ENCODE measurements around the gene SORCS3.

Gene SORCS3

DNA sequence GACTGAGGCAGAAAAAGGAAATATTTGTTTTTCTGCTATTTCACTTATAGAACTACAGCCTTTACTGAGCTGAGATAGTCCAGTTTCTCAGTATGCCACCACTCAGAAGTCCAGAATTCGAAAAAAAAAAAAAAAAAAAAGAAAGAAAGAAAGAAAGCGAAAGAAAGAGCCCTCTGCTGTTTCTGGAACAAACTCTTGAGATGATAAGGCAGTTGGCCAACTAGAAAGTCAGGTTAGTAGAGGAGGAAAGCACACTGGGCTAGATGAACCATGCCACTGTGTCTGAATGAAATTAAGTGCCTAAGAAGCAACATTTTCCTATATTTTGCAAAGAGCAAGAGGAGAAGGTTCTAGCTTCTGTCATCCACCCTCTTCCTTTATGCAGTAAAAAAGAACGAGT is 403.8 kb downstream of the SORCS3 start:
- Histone ChIP-seq H3K27me3 (no peaks in the 10 kb centered on the region), H3K4me3 (no peak overlapping the region), H3K27ac (no peak overlapping the region), H3K4me2 (no peak overlapping the region), H3K9ac (no peak overlapping the region), H3K36me3 (no peaks in the 10 kb centered on the region), H3K4me1 (no peaks in the 10 kb centered on the region), H3K9me3 (replicated peaks in 1 of 11) (no peaks in the 10 kb centered on the region), H4K20me1 (no peaks in the 10 kb centered on the region)
- TF ChIP-seq Cebpa-rat (IDR thresholded peaks at IDR 0.05) = no peak

DNA sequence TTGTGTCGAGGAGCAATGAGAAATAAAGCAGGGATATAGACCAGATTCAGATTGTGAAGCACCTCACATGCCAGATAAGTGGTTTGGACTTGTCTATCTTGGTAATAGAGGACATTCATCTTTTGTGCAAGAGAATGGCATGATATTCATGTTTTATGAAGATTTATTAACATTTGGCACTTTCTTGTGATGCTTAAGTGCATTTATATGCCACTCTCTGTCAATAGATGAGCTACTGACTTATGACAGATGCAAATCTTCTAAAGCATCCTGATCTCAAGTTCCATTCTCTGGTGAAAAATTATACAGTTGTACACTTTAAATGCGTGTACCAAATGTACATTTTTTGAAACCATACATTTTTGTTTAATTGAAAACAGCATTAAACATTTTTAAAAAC is 415.3 kb downstream of the SORCS3 start:
- H3K9me3 ChIP-seq (replicated peaks in 1 of 11) = peaks cover 0 to 9% (median 6%) of the 10 kb centered on the region in 11 experiments; a peak in 12 of 22 replicates
- H3K27me3 ChIP-seq = no peaks in the 10 kb centered on the region
- no peaks in the 10 kb centered on the region for H3K36me3 ChIP-seq
- no peaks in the 10 kb centered on the region for H4K20me1 ChIP-seq
- no peaks in the 10 kb centered on the region for H3K4me1 ChIP-seq
- no peak overlapping the region for H3K4me2 ChIP-seq
- H3K9ac ChIP-seq = no peak overlapping the region
- H3K4me3 ChIP-seq = no peak overlapping the region
- TF ChIP-seq Cebpa-rat (IDR thresholded peaks at IDR 0.05) = no peak
- H3K27ac ChIP-seq = no peak overlapping the region

DNA sequence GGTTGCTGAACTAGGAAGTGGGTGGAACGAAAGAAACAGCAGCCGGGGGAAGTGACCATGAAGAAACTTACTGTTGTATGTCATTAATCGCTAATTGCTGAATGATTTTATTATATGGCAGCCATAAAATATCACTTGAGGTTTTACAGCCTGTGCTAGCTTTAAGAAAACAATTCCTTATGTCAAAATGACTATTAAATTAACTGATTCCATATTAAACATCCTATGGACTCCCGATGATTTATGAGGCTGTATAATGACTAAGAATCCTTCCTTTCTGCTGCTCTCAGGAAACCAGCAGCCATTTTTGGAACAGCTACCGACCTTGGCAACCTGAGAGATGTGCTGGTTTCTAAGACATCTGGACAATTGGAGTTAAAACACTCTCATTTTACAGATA is 421.9 kb downstream of the SORCS3 start:
- no peak overlapping the region for H3K9ac ChIP-seq
- TF ChIP-seq Cebpa-rat (IDR thresholded peaks at IDR 0.05) = no peak

DNA sequence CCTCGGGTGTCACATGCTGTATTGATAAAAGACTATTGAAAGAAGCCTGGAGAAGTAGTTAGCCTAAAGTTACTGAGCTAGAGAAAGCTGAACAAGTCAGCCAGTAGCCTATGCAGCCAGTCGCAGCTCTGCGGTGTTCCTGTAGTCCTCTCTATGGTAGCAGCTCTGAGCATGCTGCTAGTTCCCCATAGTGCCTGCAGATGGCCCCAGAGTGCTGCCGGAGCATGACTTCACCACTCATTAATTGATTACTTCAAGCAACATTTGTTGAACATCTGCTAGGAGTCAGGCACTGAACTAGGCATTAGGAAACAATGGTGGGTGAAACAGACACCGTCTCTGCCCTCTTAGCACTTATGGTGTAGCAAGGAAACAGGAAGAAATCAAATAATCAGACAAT is 422.7 kb downstream of the SORCS3 start:
- Histone ChIP-seq H3K4me3 (no peak overlapping the region), H3K27me3 (no peaks in the 10 kb centered on the region), H3K9me3 (replicated peaks in 1 of 11) (no peaks in the 10 kb centered on the region), H4K20me1 (no peaks in the 10 kb centered on the region), H3K9ac (no peak overlapping the region), H3K4me1 (no peaks in the 10 kb centered on the region), H3K27ac (no peak overlapping the region), H3K36me3 (no peaks in the 10 kb centered on the region), H3K4me2 (no peak overlapping the region)
- TF ChIP-seq Cebpa-rat (IDR thresholded peaks at IDR 0.05) = no peak

More for the DNA sequence above, 421.9 kb downstream of the SORCS3 start:
- no peak overlapping the region for H3K4me2 ChIP-seq
- no peaks in the 10 kb centered on the region for H3K36me3 ChIP-seq
- no peak overlapping the region for H3K27ac ChIP-seq
- H3K9me3 ChIP-seq (replicated peaks in 1 of 11) = no peaks in the 10 kb centered on the region
- no peaks in the 10 kb centered on the region for H3K4me1 ChIP-seq
- no peak overlapping the region for H3K4me3 ChIP-seq
- H3K27me3 ChIP-seq = no peaks in the 10 kb centered on the region
- no peaks in the 10 kb centered on the region for H4K20me1 ChIP-seq

DNA sequence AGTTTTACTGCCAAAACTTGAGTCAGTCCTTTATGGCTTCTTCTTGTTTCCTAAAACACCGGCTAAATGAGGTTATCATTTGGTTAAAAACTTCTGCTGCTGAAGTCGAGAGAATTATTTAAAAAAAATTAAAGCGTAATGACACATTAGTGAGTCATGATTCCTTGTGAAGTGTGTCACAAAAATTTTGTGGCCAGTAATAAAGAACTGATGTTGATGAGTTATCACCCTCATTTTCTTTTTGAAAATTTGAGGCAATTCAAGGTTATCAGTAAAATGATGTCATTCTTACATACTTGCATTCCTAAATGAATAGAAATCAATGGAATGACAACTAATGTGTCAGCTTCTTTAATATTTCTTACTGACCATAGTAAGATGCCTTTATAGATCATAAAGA is 427.4 kb downstream of the SORCS3 start:
- no peaks in the 10 kb centered on the region for H3K27me3 ChIP-seq
- no peaks in the 10 kb centered on the region for H3K4me1 ChIP-seq
- H3K9me3 ChIP-seq (replicated peaks in 1 of 11) = no peaks in the 10 kb centered on the region
- H3K4me3 ChIP-seq = no peak overlapping the region
- TF ChIP-seq Cebpa-rat (IDR thresholded peaks at IDR 0.05) = no peak
- H3K4me2 ChIP-seq = no peak overlapping the region
- no peaks in the 10 kb centered on the region for H3K36me3 ChIP-seq
- H3K9ac ChIP-seq = no peak overlapping the region
- no peak overlapping the region for H3K27ac ChIP-seq
- no peaks in the 10 kb centered on the region for H4K20me1 ChIP-seq

DNA sequence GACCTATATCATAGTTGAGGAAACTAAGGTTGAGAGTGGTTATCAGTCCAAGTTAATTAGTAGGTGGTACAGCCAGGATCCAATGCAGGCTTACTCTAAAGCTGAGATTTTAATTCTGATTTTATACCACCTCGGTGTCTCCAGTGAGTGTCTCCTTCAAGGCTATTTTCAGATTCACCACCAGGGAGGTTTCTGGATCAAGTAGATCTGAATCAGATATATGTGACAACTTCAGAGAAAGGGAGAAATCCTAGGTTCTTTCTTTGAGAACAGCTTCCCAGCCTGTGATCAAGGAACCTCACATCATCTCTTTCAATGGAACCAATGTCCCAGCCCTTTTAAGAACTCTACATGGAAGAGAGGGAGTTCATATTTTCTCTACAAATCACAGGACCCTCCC is 429.2 kb downstream of the SORCS3 start:
- H3K4me1 ChIP-seq = no peaks in the 10 kb centered on the region
- no peak overlapping the region for H3K9ac ChIP-seq
- H3K27ac ChIP-seq = no peak overlapping the region
- TF ChIP-seq Cebpa-rat (IDR thresholded peaks at IDR 0.05) = no peak
- no peak overlapping the region for H3K4me2 ChIP-seq
- H3K4me3 ChIP-seq = no peak overlapping the region
- no peaks in the 10 kb centered on the region for H3K9me3 ChIP-seq (replicated peaks in 1 of 11)
- H4K20me1 ChIP-seq = no peaks in the 10 kb centered on the region
- H3K36me3 ChIP-seq = no peaks in the 10 kb centered on the region
- H3K27me3 ChIP-seq = no peaks in the 10 kb centered on the region

DNA sequence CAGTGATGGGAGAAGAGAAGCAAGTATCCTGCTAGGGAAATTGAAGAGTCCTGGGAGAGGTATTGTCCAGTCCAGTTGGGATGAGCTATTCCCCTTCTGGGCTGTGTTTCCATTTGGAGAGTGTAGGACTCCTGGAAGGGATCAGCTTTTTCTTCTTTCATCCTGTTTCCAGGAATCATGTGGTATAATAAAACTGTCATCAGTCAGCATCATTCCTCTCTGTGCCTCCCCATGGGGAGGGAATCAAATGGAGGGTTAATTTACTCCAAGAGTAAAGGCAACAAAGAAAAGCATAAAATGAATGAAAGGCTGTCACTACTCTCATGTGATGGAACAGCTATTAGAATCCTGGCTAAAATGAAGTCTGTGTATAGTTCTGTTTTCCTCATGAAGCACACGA is 429.9 kb downstream of the SORCS3 start:
- Histone ChIP-seq H3K4me3 (no peak overlapping the region), H3K27me3 (no peaks in the 10 kb centered on the region), H3K9me3 (replicated peaks in 1 of 11) (no peaks in the 10 kb centered on the region), H3K4me1 (no peaks in the 10 kb centered on the region), H3K36me3 (no peaks in the 10 kb centered on the region), H3K4me2 (no peak overlapping the region), H4K20me1 (no peaks in the 10 kb centered on the region), H3K9ac (no peak overlapping the region), H3K27ac (no peak overlapping the region)
- no peak for TF ChIP-seq Cebpa-rat (IDR thresholded peaks at IDR 0.05)

DNA sequence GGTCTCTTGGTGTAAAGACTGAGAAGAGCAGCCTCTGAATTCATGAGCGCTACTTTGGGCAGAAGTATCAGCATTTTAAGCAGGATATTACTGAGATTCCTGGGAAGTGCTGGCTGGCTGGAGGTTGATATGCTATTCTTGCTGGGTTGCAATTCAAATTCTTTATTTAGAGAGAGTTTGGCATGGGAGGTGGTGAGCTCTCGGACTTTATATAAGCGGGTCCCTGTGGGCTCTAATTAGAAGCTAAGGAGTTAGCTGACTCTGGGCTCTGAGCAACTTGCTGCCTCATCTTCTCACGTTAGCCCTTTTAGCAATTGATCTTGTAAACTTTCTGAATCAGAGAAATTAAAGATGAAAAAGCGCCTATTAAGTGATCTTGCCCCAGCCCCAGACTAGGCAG is 430.9 kb downstream of the SORCS3 start:
- TF ChIP-seq Cebpa-rat (IDR thresholded peaks at IDR 0.05) = no peak
- no peak overlapping the region for H3K4me2 ChIP-seq
- H3K4me3 ChIP-seq = no peak overlapping the region
- H3K27ac ChIP-seq = no peak overlapping the region
- no peaks in the 10 kb centered on the region for H3K9me3 ChIP-seq (replicated peaks in 1 of 11)
- no peaks in the 10 kb centered on the region for H3K4me1 ChIP-seq
- H3K36me3 ChIP-seq = no peaks in the 10 kb centered on the region
- H4K20me1 ChIP-seq = no peaks in the 10 kb centered on the region
- H3K9ac ChIP-seq = no peak overlapping the region
- no peaks in the 10 kb centered on the region for H3K27me3 ChIP-seq

DNA sequence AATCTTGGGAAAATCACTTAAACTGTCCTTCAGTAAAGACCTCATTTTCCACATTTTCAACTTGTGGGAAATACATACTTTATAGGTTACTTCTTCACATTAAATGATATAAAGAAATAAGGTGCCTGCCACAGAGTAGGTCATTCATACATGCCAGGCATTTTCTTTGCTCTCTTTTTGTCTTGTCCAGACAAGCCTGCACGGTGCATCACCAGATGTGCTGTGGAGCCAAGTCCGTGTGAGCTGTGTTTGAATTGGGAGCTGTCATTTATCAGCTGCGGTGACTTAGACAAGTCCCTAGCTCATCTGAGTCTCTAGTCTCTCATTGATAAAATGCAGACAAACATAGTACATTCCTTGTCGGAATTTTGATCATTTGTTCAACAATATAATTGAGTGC is 432.9 kb downstream of the SORCS3 start:
- TF ChIP-seq Cebpa-rat (IDR thresholded peaks at IDR 0.05) = no peak
- Histone ChIP-seq H3K9ac (no peak overlapping the region), H3K4me1 (no peaks in the 10 kb centered on the region), H3K36me3 (no peaks in the 10 kb centered on the region), H3K9me3 (replicated peaks in 1 of 11) (no peaks in the 10 kb centered on the region), H3K4me2 (no peak overlapping the region), H3K27ac (no peak overlapping the region), H3K4me3 (no peak overlapping the region), H4K20me1 (no peaks in the 10 kb centered on the region), H3K27me3 (no peaks in the 10 kb centered on the region)

DNA sequence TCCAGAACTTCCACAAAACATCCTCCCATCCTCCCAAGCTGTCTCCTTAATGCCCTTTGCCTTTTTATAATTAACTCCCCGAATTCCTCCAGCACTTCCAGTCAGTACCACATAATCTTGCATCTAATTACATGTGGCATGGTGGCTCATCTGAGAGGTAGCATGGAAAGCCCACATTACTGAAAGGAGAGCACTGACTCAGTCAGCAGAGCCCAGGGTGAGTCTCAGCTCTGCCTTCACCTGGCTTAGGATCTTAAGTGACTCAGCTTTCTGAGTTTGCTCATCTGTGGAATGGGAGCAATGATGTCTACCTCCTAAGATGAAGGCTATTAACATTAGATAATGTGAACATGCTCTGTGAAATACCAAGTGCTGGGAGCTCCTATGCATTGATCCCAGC is 433.9 kb downstream of the SORCS3 start:
- no peak overlapping the region for H3K4me2 ChIP-seq

DNA sequence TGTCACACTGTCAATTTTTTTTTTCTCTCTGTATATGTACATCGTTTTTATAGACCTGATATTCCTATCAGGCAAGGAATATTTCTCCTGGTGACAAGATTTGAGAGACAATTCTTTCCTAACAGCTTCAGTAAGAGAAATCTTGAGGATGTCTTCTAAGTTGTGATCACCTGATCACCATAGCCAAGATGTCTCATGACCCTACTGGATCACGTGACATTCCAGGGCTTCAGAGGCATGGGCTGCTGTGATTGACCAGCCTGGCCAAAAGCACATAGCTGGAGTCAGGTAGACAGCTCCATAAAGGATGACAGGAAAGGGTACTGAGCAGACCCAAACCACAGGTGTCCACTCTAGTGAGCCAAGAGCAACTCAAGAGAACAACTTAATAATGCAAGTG is 444.9 kb downstream of the SORCS3 start:
- no peaks in the 10 kb centered on the region for H4K20me1 ChIP-seq
- H3K9me3 ChIP-seq (replicated peaks in 1 of 11) = no peaks in the 10 kb centered on the region; a peak in 1 of 22 replicates
- H3K27me3 ChIP-seq = no peaks in the 10 kb centered on the region

More for the DNA sequence above, 433.9 kb downstream of the SORCS3 start:
- TF ChIP-seq Cebpa-rat (IDR thresholded peaks at IDR 0.05) = no peak
- Histone ChIP-seq H3K9me3 (replicated peaks in 1 of 11) (no peaks in the 10 kb centered on the region), H3K27ac (no peak overlapping the region), H3K9ac (no peak overlapping the region), H3K27me3 (no peaks in the 10 kb centered on the region), H3K36me3 (no peaks in the 10 kb centered on the region), H4K20me1 (no peaks in the 10 kb centered on the region), H3K4me3 (no peak overlapping the region), H3K4me1 (no peaks in the 10 kb centered on the region)

More for the DNA sequence above, 444.9 kb downstream of the SORCS3 start:
- Histone ChIP-seq H3K4me2 (no peak overlapping the region), H3K27ac (no peak overlapping the region), H3K9ac (no peak overlapping the region), H3K4me1 (no peaks in the 10 kb centered on the region), H3K4me3 (no peak overlapping the region), H3K36me3 (no peaks in the 10 kb centered on the region)
- no peak for TF ChIP-seq Cebpa-rat (IDR thresholded peaks at IDR 0.05)
